NCI-H2196 (cell line): ENCODE data around the gene MOV10.
"Not testable (repeated sequence)": the region's sequence is repeated elsewhere in the genome, so short reads cannot be mapped to it uniquely, and the experiment has no call there.

ENCODE experiments used
- DNase-seq: peaks from one replicate; lab custom pipeline; 2025; ENCODE audit not compliant: unreplicated experiment; lab: John Stamatoyannopoulos, UW

MOV10 gene, protein sequence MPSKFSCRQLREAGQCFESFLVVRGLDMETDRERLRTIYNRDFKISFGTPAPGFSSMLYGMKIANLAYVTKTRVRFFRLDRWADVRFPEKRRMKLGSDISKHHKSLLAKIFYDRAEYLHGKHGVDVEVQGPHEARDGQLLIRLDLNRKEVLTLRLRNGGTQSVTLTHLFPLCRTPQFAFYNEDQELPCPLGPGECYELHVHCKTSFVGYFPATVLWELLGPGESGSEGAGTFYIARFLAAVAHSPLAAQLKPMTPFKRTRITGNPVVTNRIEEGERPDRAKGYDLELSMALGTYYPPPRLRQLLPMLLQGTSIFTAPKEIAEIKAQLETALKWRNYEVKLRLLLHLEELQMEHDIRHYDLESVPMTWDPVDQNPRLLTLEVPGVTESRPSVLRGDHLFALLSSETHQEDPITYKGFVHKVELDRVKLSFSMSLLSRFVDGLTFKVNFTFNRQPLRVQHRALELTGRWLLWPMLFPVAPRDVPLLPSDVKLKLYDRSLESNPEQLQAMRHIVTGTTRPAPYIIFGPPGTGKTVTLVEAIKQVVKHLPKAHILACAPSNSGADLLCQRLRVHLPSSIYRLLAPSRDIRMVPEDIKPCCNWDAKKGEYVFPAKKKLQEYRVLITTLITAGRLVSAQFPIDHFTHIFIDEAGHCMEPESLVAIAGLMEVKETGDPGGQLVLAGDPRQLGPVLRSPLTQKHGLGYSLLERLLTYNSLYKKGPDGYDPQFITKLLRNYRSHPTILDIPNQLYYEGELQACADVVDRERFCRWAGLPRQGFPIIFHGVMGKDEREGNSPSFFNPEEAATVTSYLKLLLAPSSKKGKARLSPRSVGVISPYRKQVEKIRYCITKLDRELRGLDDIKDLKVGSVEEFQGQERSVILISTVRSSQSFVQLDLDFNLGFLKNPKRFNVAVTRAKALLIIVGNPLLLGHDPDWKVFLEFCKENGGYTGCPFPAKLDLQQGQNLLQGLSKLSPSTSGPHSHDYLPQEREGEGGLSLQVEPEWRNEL

DNA sequence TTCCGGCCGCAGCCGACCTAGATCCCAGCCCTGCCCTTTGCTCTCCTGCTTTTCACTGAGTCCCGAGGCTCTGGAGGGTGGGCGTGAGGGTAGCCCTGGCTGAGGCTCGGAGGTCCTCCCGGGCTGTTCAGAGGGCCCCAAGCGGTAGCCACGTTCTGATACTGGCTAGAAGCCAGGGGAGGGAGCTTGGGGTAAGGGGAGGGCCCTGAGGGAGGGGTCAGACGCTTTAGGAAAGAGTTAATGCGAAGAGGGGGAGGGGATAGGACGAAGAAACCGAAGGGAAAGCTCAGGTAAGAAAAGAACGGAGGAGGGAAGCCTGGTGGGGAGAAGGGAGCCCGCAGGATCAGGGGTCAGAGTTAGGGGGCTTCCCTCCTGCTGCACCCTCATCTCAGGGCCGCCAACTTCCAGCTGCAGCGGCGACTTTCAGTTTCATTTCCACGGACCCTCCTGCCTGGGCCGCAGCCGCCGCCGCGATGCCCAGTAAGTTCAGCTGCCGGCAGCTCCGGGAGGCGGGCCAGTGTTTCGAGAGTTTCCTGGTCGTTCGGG is at the start of gene MOV10:
Gene MOV10 (plus strand): TSS at position 220 of the 546 bp plus-strand sequence. CDS start 254 bp downstream, at position 474.
- DNase-seq, result peak; percentile 79

DNA sequence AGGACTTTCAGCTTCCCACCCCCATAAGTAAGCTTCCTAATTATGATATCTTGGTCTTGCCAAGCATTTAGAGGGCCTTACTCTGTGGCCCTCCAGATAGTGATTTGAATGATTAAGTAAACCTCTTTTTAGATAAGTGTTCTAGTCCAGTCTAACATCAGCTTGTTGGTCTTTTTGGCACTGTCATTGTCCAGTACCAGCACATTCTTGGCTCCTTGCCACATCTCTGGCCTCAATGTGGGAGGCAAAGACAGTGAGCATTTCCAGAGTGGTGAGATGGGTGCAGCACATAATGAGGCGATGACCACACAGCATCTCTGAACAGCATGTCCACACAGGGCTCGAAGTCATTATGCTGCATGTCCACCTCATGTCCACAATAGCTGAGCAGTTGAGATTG is 48.8 kb upstream of the MOV10 start:
- peak; percentile 21 for DNase-seq

DNA sequence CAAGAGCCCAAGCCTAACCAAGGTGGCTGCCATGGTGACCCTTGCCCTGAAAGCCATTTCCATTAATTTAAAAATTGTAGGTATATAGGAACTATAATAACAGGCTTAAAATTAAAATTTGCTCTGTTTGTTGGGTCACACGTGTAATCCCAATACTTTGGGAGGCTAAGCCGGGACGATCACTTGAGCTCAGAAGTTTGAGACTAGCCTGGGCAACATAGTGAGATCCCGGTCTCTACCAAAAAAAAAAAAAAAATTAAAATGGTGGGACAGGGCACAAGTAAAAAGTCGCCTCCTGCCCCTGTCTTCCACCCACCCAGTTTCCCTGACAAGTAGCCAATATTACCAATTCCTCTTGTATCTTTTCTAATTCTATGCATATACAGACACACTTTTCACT is 48.3 kb upstream of the MOV10 start:
- no peak for DNase-seq

DNA sequence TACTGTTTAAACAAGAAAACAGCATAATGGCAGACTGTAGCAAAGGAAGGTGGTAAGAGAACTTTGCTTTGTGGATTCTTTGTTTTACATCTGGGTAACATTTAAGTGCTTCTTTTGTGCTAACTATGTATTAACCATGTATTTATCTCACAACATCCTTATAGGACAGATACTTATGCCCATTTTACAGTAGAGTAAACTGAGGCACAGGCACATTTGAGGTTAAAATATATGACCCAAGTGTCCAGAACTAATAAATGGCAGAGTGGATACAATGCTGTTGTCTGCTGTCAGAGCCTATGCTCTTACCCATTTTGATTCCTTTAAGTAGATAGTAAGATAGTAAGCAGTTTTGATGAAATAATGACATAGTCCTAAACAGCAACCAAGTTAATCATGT is 47.6 kb upstream of the MOV10 start:
- no peak for DNase-seq

DNA sequence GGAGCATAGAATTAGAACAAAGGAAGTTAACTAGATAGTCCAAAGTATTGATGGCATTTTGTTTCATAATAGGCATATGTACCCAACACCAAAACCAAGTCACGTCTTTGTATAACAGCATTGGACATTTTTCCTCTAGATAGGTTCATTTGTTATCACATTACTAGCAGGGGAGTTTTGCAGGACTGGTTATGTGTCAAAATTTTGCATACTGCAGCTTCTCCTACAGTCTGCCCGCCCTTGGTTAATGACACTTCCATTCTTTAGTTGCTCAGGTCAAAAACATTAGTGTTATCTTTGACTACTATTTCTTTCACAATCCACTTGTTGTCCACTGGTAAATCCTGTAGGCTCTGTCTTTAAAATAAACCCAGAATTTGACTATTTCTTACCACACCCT is 45.9 kb upstream of the MOV10 start:
- no peak for DNase-seq

DNA sequence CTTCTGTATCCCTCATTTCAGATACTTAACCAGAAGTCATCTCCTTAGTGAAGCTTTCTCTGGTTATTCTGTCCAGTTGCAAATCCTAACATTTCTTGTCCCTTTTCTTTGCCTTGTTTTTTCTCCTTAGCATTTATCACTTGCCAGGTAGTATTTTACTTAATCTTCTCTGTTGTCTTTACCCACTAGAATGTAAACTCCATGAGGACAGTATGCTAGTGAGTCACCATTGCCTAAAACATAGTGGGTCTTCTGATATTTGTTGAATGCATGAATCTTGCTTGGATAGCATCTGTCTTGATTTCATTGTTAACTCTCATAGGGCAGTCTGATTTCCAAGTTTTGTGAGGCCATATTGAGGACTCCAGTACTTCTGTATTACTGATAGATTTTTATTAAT is 45.2 kb upstream of the MOV10 start:
- no peak for DNase-seq

DNA sequence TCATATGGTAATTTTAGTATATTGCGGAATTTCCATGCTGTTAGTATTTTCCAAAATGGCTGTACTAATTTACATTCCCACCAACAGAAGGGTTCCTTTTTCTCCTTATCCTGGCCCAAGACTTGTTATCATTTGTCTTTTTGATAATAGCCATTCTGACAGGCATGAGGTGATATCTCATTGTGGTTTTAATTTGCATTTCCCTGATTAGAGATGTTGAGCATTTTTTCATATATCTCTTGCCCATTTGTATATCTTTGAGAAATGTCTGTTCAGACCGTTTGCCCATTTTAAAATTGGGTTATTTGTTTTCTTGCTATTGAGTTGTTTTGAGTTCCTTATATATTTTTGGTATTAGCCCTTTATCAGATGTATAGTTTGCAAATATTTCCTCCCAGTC is 40.8 kb upstream of the MOV10 start:
- DNase-seq, result no peak

DNA sequence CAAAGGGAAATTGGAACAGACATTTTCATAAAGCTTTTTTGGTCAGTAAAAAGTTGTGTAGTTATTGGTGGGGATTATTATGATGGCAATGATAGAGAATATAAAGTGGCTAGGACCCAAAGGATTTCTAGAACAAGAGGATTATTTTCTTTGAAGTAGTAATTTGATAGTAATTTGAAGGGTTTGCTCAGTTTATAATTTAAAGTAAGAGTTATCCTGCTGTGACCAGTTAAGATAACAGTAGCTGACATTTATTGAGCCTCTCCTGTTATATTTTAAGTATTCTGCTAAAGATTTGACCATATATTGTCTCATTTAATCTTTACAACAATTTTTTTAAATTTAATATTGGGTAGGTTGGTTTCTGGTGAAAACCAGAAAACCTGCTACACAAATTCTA is 40.1 kb upstream of the MOV10 start:
- no peak for DNase-seq

DNA sequence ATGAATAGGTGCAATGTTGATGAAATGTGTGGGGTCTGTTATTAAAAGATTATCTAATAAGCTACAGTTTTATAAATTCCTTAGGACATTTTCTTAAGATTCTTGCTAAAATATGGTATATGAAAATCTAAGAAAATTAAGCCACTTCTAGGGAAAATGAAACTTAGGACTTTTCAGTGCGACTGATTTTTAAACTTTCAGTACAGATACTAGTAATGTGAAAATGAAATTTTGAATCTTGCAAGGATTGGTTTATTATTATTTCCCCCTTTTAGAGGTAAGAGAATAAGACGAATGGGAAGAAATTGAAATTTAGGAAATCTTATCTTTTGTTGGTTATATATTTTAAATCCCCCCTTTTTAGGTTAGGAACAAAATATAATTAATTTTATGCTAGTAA is 38.4 kb upstream of the MOV10 start:
- DNase-seq, result no peak

DNA sequence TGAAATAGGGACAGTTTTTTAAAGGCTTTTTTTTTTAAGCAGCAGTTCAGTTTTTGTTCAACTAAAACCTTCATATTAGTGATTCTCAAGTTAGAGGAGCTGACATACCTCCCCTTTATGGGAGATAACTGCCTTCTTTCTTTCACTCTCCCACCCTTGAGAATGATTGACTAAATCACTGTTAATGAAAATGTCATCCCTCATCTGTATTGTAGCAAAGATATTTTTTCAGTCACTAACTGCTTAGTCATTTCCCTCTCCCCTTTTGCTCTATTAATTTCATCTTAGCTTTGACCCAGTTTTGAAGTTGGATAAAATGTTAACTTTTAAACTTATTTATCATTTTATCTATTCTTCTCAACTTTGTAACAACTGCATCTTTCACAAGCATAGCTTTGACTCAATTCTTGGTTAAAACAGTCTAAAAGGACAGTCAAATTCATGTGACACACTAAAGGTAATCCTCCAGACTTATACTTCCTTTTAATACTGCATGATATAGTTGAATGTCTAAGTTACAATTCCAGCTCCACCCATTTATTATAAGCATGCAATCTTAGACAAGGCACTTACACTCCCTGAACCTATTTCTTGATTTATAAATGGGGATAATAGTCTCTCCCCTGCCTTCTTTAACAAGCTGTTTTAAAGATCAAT is 37.7 kb upstream of the MOV10 start:
- no peak for DNase-seq

DNA sequence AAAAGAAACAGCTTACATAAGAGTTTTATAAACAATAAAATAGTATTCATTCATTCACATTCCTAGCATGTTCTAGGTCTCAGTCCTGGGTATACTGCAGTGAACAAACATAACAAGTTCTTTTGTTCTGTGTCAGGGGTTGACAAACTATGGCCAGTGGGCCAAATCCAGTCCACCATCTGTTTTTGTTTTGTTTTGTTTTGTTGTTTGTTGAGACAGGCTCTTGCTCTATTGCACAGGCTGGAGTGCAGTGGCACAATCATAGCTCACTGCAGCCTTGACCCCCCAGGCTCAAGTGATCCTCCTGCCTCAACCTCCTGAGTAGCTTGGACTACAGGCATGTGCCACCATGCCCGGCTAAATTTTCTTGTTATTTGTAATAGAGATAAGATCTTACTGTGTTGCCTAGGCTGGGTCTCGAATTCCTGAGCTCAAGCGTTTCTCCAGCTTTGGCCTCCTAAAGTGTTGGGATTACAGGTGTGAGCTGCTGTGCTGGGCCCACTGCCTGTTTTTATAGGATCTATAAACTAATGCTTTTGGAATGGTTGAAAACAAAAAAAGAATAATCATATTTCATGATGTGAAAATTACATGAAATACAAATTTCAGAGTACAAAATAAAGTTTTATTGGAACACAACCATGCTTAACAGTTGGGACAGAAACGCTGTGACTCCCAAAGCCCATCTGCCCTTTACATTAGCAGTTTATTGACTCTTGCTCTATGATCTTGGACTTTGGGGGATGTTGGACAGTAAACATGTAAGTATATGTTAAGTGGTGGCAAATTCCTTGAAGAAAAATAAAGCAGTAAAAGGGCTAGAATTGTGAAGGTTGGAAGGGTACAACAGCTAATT is 37.0 kb upstream of the MOV10 start:
- no peak for DNase-seq

DNA sequence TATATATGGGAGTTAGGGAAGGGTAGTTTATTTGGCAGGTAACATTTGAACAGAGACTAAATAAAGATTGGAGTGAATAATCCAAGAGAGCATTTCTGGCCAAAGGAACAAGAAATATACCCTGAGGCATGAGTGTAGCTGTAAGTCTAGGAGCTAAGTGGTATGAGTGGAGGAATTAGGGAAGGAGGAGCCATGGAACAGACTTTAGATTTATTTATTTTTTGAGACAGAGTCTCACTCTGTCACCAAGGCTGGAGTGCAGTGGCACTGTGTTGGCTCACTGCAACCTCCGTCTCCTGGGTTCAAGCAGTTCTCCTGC is 36.4 kb upstream of the MOV10 start:
- DNase-seq, result no peak

DNA sequence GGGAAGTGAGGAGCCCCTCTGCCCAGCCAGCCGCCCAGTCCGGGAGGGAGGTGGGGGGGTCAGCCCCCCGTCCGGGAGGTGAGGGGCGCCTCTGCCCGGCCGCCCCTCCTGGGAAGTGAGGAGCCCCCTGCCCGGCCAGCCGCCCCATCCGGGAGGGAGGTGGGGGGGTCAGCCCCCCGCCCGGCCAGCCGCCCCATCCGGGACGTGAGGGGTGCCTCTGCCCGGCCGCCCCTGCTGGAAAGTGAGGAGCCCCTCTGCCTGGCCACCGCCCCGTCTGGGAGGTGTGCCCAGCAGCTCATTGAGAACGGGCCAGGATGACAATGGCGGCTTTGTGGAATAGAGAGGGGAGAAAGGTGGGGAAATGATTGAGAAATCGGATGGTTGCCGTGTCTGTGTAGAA is 34.0 kb upstream of the MOV10 start:
- DNase-seq, result not testable (repeated sequence)

DNA sequence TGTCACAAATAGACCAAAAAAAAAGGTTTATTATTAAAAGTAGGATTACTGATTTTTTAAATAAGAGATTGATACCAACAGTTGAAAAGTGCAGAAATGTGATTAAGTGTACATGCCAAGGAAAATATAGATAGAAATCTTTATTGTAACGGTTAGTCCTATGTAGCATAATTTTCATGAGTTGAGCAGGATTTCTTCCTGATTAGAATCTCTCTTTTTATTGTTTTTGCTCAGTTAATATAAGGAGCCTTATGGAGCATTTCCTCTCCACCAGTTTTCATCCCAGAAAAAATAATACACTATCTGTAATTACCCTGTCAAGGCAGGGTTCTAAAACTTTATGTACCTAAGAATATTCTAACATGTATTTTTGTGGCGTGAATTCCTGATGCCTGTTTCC is 31.4 kb upstream of the MOV10 start:
- DNase-seq, result no peak

DNA sequence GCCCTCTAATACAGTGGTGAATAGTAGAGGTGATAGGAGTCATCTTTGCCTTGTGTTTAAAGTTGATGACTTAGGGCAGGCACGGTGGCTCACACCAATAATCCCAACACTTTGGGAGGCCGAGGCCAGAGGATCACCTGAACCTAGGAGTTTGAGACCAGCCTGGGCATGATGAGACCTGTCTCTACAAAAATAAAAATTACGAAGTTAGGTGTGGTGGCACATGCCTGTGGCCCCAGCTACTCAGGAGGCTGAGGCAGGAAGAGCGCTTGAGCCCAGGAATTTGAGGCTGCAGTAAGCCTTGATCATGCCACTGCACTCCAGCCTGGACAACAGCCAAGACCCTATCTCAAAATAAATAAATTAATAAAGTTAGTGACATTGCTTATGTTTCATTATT is 28.2 kb upstream of the MOV10 start:
- DNase-seq, result no peak

DNA sequence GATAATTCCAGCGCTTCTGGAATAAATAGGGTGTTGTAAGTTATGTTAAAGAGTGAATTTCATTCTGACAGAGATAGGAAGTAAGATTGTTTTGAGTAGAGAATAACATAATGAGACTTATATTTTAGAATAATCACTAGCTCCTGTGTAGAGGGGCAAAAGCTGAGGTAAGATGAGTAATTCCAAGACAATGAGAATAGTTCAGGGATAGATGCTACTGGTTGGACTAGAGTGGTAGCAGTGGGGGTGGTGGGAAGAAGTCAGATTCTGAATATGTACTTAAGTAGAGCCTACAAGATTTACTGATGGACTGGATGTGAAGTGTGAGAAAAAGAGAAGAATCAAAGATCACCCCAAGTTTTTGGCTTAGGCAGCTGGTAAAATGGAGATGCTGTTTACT is 23.3 kb upstream of the MOV10 start:
- no peak for DNase-seq

DNA sequence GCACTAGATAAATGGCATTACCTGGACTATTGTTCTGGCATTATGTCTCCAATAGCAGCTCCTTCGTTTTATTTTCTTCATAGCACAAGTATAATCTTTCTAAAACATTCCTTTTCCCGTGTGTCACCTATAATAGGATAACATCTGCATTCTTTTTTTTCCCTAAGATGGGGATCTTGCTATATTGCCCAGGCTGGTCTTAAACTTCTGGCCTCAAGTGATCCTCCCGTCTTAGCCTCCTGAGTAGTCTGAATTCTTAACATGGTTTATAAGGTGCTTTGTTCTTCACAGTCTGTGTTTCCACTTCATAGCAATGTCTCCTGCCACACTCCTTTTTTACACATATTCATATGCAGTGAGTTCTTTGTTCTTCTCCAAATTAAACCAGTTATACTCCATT is 8.6 kb upstream of the MOV10 start:
- DNase-seq, result no peak

DNA sequence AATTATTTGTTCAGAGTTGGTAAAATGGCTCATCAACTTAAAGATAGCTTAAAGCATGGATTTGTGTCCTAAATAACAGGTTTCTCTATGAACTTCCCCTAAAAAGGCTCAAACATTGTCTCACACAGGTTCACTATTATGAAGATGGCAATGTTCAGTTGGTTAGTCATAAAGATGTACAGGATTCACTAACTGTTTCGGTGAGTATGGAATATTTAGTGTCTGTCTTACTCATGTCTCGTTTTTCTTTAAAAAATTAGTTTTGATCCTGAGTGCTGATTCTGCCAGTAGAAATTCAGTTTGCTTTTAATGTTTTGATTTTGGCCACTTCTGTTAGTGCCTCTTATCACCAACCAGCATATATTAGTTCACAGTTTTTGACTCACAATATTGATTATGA is 7.5 kb upstream of the MOV10 start:
- no peak for DNase-seq

DNA sequence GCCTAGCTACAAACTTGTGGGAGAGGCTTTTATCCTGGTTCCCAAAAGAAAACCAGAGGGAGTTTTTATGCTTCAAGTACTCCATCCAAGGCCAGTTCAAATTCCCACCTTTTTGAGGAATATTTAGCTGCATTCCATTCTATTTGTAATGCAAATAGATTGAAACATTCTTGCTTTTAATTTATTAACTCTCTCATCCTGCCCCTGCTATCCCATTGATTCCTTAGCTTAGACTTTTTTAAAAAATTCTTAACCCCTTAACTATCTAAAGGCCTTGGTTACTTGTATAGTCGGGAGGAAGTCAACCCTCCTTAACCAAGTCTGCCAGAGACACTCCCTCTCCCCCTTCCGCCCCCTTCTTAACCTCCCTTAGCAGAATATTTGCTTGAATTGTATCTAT is 2.5 kb upstream of the MOV10 start:
- DNase-seq, result no peak

DNA sequence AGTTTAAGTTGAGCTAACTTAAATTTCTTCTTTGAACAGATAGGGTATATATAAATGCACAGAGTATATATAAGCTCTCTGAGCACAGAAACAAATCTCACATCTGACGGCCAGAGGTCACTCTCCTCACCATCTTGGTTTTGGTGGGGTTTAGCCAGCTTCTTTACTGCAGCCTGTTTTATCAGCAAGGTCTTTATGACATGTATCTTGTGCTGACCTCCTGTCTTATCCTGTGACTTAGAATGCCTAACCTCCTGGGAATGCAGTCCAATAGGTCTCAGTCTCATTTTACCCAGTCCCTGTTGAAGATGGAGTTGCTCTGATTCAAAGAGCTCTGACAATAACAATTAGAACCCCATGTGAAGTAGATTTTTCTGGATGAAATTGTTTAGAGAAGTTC is 1.6 kb upstream of the MOV10 start:
- no peak for DNase-seq
